Smooth muscle cell (in vitro differentiated cells): Measurements from ENCODE around the gene TRIM56. TPM values are rescaled to one million over a fixed set of nuclear protein-coding genes. Genes with fewer than 3 reads are reported as not detected.
"Not testable (repeated sequence)": the region's sequence is repeated elsewhere in the genome, so short reads cannot be mapped to it uniquely, and the experiment has no call there.

Experiments
- DNase-seq: peaks from one replicate; lab custom pipeline; 2025; ENCODE audit not compliant: unreplicated experiment; lab: John Stamatoyannopoulos, UW
- H2AFZ ChIP-seq: fragments of 200-600 bp; sonication (generic); 2 replicates; pipeline ENCODE4 v1.6.0; 2016; ENCODE audit warnings: antibody characterized with exemption, low read depth, mild to moderate bottlenecking
- H3F3A ChIP-seq: fragments of 200-600 bp; sonication (generic); 2 replicates; pipeline ENCODE4 v1.6.0; 2017; ENCODE audit warnings: antibody characterized with exemption, low read depth
- H3K27ac ChIP-seq: fragments of 200-600 bp; sonication (generic); 2 replicates; pipeline ENCODE4 v1.5.1; 2016; ENCODE audit warnings: low read depth, mild to moderate bottlenecking
- H3K27me3 ChIP-seq: fragments of 200-600 bp; sonication (generic); 2 replicates; pipeline ENCODE4 v1.6.1; 2016; ENCODE audit warnings: low read depth, mild to moderate bottlenecking
- H3K36me3 ChIP-seq: fragments of 200-600 bp; sonication (generic); 2 replicates; pipeline ENCODE4 v1.5.1; 2016; ENCODE audit warnings: low read depth
- H3K4me1 ChIP-seq: fragments of 200-600 bp; sonication (generic); 2 replicates; pipeline ENCODE4 v1.5.1; 2016; ENCODE audit warnings: low read depth
- H3K4me2 ChIP-seq: fragments of 200-600 bp; sonication (generic); 2 replicates; pipeline ENCODE4 v1.6.0; 2016; ENCODE audit warnings: mild to moderate bottlenecking
- H3K4me3 ChIP-seq: fragments of 200-600 bp; sonication (generic); 2 replicates; pipeline ENCODE4 v1.5.1; 2016; ENCODE audit warnings: mild to moderate bottlenecking
- H3K79me2 ChIP-seq: fragments of 200-600 bp; sonication (generic); 2 replicates; pipeline ENCODE4 v1.6.0; 2016; ENCODE audit warnings: low read depth, mild to moderate bottlenecking
- H3K9ac ChIP-seq: fragments of 200-600 bp; sonication (generic); 2 replicates; pipeline ENCODE4 v1.6.0; 2016; ENCODE audit warnings: low read depth
- H3K9me3 ChIP-seq: fragments of 200-600 bp; sonication (generic); replicated peaks from 2 replicates; pipeline ENCODE4 v1.5.1; 2016; ENCODE audit warnings: low read depth
- H4K20me1 ChIP-seq: fragments of 200-600 bp; sonication (generic); 2 replicates; pipeline ENCODE4 v1.6.0; 2016; ENCODE audit warnings: low read depth
- WGBS: methylation state at CpG from one replicate; pipeline ENCODE4 v1.1.7; 2016; ENCODE audit warnings: low lambda C conversion rate; 5-methylcytosine and 5-hydroxymethylcytosine counted together
- polyA plus RNA-seq: library from polyadenylated mRNA; unstranded; fragments of >200 nt; fragmentation: Nextera tagmentation; extraction: Ambion mirVana; gene quantifications from 2 replicates; pipeline ENCODE4 v1.2.1, GENCODE V29; 2016
- total RNA-seq: library from RNA; depleted of rRNA; stranded (reverse); fragments of >200 nt; gene quantifications from 2 replicates; pipeline ENCODE4 v1.2.3, GENCODE V29; 2014
- TF ChIP-seq, protein P1 (sequence below): fragments of 200-600 bp; sonication (generic); IDR thresholded peaks from 2 replicates; pipeline ENCODE4 v1.5.1; 2017; ENCODE audit warnings: borderline replicate concordance, mild to moderate bottlenecking, antibody characterized with exemption; ENCODE audit not compliant: insufficient read depth, poor library complexity, severe bottlenecking

The TRIM56 gene
- total and polyA plus RNA-seq, 2 experiments from 2014 or later = 2.5 to 11.2 TPM

DNA sequence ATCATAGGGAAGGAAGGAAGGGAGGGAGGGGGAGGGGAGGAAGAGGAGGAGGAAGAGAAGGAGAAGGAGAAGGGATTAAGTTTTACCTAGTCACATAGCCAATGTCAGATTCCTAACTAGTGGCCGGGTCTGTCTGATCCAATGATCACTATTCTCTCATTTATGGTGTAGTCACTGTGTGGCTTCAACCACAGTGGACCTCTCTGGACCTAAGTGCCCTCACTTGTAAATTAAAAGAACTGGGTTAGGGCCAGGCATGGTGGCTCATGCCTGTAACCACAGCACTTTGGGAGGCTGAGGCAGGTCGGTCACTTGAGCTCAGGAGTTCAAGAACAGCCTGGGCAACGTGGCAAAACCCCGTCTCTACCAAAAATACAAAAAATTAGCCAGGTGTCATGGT is 35.0 kb downstream of the TRIM56 start:
- Histone ChIP-seq H3K27ac (peak overlapping the region; percentile 100), H3K9ac (peak overlapping the region; percentile 61), H3K4me3 (no peak overlapping the region), H3K36me3 (no peaks in the 10 kb centered on the region), H3K4me2 (no peak overlapping the region), H3K9me3 (no peaks in the 10 kb centered on the region), H2AFZ (no peak overlapping the region), H3K27me3 (no peaks in the 10 kb centered on the region), H3K4me1 (peaks cover 16% of the 10 kb centered on the region), H4K20me1 (no peaks in the 10 kb centered on the region), H3F3A (peaks cover 49% of the 10 kb centered on the region), H3K79me2 (no peaks in the 10 kb centered on the region)
- TF ChIP-seq, protein P1, sequence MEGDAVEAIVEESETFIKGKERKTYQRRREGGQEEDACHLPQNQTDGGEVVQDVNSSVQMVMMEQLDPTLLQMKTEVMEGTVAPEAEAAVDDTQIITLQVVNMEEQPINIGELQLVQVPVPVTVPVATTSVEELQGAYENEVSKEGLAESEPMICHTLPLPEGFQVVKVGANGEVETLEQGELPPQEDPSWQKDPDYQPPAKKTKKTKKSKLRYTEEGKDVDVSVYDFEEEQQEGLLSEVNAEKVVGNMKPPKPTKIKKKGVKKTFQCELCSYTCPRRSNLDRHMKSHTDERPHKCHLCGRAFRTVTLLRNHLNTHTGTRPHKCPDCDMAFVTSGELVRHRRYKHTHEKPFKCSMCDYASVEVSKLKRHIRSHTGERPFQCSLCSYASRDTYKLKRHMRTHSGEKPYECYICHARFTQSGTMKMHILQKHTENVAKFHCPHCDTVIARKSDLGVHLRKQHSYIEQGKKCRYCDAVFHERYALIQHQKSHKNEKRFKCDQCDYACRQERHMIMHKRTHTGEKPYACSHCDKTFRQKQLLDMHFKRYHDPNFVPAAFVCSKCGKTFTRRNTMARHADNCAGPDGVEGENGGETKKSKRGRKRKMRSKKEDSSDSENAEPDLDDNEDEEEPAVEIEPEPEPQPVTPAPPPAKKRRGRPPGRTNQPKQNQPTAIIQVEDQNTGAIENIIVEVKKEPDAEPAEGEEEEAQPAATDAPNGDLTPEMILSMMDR = no peak
- WGBS = 88% methylated on average over 4 of the region's 4 CpGs
- DNase-seq = no peak

DNA sequence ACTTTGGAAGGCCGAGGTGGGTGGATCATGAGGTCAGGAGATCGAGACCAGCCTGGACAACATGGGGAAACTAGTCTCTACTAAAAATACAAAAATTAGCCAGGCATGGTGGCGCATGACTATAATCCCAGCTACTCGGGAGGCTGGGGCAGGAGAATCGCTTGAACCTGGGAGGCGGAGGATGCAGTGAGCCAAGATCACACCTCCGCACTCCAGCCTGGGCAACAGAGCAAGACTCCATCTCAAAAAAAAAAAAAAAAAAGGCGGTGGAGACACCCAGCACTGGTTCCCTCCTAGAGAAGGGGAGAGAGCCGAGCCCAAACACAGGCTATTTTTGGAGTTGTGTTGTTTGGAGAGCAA is 36.3 kb downstream of the TRIM56 start:
- H4K20me1 ChIP-seq, H3K27me3 ChIP-seq, H3K9ac ChIP-seq, H3K9me3 ChIP-seq, H3K4me3 ChIP-seq, H3K36me3 ChIP-seq, H3K79me2 ChIP-seq, H3K4me2 ChIP-seq, H2AFZ ChIP-seq, DNase-seq: not testable (repeated sequence)
- Histone ChIP-seq H3K4me1 (peaks cover 16% of the 10 kb centered on the region), H3K27ac (peak overlapping the region; percentile 100), H3F3A (peaks cover 56% of the 10 kb centered on the region)
- WGBS = 43% methylated on average over 9 of the region's 9 CpGs

DNA sequence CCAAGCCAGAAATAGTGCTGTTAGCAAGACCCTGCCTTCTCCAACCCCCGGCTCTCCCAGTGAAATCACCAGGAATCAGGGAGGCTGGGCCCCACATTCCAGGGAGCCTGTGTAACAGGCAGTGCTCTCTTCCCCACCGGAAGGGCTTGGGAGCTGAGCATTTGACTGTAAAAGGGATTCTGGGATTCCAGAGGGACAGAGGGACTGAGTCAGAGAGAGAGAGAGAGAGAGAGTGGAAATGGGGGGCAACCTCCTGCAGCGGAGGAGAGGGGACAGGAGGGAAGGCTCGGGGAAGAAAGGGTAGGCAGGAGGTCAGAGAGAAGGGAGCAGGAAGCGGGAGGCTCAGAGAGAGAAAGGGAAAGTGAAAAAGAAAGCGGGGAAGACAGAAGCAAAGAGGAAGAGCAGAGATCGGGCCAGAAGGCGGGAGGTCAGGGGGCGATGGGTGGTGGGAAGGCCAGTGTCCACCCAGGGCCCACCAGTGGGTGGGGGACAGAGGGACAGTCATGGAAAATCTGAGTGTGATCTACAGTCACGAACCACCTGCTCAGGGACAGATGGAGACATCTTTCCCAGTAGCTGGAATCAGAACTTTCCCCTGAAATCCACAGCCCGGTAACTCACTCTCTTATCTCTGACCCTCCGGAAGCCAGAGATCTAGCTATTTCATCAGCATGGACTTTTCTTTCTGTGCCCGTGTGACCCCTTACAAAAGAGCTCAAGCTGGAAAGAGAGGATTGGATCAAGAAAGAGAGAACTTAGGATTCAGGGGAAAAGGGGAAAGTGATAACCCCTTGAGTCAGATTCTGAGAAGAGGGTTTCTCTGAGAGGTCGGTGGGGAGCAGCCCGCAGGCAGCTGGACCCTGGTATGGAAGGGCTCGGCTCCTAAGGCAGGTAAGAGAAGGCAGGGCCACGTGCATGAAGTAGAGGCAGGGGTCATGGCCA is 37.0 kb downstream of the TRIM56 start:
- WGBS = 25% methylated on average over 15 of the region's 17 CpGs
- peaks cover 2% of the 10 kb centered on the region for H4K20me1 ChIP-seq
- peaks cover 55% of the 10 kb centered on the region for H3F3A ChIP-seq
- peak overlapping the region; percentile 71 for H3K9ac ChIP-seq
- H3K4me3 ChIP-seq = peak overlapping the region; percentile 11
- H3K36me3 ChIP-seq = no peaks in the 10 kb centered on the region
- no peaks in the 10 kb centered on the region for H3K9me3 ChIP-seq
- H3K4me1 ChIP-seq = peaks cover 13% of the 10 kb centered on the region
- TF ChIP-seq, protein P1 = no peak
- H3K27ac ChIP-seq = peak overlapping the region; percentile 100
- H2AFZ ChIP-seq = no peak overlapping the region
- H3K79me2 ChIP-seq = peaks cover 2% of the 10 kb centered on the region
- H3K27me3 ChIP-seq = no peaks in the 10 kb centered on the region
- peak overlapping the region; percentile 74 for H3K4me2 ChIP-seq
- DNase-seq = peak; percentile 62

DNA sequence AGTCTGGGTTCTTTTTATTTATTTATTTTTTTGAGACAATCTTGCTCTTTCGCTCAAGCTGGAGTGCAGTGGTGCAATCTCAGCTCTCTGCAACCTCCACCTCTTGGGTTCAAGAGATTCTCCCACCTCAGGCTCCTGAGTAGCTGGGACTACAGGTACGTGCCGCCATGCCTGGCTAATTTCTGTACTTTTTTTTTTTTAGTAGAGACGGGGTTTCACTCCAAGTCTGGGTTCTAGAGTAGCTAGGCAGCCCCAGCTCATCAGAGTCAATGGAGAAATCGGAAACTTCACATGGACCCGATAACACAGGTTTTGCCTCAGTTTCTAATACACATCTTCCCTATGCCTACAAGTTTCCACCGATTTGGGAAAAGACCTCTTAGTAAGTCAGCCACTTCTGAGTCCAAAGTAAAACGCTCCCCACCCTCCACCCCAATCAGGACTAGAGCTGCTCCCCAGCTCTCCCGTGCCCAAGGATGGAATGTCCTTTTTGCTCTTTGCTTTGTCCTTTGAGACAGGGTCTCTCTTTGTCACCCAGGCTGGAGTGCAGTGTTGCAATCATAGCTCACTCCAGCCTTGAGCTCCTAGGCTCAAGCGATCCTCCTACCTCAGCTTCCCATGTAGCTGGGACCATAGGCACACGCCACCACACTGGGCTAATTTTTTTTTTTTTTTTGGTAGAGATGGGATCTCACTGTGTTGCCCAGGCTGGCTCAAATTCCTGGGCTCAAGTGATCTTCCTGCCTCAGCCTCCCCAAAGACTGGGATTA is 37.8 kb downstream of the TRIM56 start:
- Histone ChIP-seq H3K4me3 (no peak overlapping the region), H3K4me1 (peaks cover 20% of the 10 kb centered on the region), H3K27me3 (no peaks in the 10 kb centered on the region), H3K9ac (peak overlapping the region; percentile 71), H3K4me2 (peak overlapping the region; percentile 74), H3K36me3 (no peaks in the 10 kb centered on the region), H3K27ac (peak overlapping the region; percentile 100), H3F3A (peaks cover 60% of the 10 kb centered on the region), H3K9me3 (no peaks in the 10 kb centered on the region), H4K20me1 (peaks cover 11% of the 10 kb centered on the region), H3K79me2 (peaks cover 10% of the 10 kb centered on the region), H2AFZ (no peak overlapping the region)
- no peak for DNase-seq
- TF ChIP-seq, protein P1 = no peak
- 95% methylated on average over 11 of the region's 11 CpGs for WGBS
